ENCODE results near the gene GFOD1. TPM values are rescaled to one million over a fixed set of nuclear protein-coding genes. Genes with fewer than 3 reads are reported as not detected.
"Not testable (repeated sequence)": the region's sequence is repeated elsewhere in the genome, so short reads cannot be mapped to it uniquely, and the experiment has no call there.

Gene GFOD1
- total RNA-seq, 1 experiment from 2014 or later, result not detected

DNA sequence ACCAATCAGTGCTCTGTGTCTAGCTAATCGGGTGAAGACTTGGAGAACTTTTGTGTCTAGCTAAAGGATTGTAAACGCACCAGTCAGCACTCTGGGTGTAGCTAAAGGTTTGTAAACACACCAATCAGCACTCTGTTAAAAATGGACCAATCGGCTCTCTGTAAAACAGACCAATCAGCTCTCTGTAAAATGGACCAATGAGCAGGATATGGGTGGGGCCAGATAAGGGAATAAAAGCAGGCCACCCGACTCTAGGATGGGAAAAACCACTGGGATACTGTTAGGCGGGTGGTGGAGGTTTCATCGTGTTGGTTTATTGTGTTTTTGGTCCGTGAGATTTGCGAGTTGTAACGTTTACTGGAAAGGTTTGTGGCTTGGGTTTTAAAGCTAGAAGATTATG, 25.5 kb upstream of the GFOD1 start:
- in situ Hi-C loops (cut with HindIII; ENCODE audit: low sequenced_read_pairs), result no loop called here
- DNase-seq (ENCODE audit: low spot score), result no peak

GRCh38 chr6:13511913-13512717, 24.7 kb upstream of the GFOD1 start:
- in situ Hi-C loops (cut with HindIII; ENCODE audit: low sequenced_read_pairs), result no loop called here
- no peak for DNase-seq (ENCODE audit: low spot score)

GRCh38 chr6:13511141-13511571, 23.8 kb upstream of the GFOD1 start:
- DNase-seq (ENCODE audit: low spot score); in situ Hi-C loops (cut with HindIII; ENCODE audit: low sequenced_read_pairs): not testable (repeated sequence)

DNA sequence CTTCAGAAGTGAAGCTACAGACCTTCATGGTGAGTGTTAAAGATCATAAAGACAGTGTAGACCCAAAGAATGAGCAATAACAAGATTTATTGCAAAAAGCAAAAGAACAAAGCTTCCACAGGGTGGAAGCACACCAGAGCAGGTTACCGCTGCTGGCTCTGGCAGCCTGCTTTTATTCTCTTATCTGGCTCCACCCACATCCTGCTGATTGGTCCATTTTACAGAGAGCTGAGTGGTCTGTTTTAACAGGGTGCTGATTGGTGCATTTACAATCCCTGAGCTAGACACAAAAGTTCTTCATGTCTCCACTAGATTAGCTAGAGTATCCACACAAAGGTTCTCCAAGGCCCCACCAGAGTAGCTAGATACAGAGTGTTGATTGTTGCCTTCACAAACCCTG, 23.0 kb upstream of the GFOD1 start:
- in situ Hi-C loops (cut with HindIII; ENCODE audit: low sequenced_read_pairs); DNase-seq (ENCODE audit: low spot score): not testable (repeated sequence)

GRCh38 chr6:13508711-13509705, 21.6 kb upstream of the GFOD1 start:
- no peak for DNase-seq (ENCODE audit: low spot score)
- in situ Hi-C loops (cut with HindIII; ENCODE audit: low sequenced_read_pairs), result no loop called here

- DNase-seq (ENCODE audit: low spot score), result no peak
- in situ Hi-C loops (cut with HindIII; ENCODE audit: low sequenced_read_pairs), result no loop called here
Observed at GRCh38 chr6:13507306-13507860, 20.0 kb upstream of the GFOD1 start.

DNA sequence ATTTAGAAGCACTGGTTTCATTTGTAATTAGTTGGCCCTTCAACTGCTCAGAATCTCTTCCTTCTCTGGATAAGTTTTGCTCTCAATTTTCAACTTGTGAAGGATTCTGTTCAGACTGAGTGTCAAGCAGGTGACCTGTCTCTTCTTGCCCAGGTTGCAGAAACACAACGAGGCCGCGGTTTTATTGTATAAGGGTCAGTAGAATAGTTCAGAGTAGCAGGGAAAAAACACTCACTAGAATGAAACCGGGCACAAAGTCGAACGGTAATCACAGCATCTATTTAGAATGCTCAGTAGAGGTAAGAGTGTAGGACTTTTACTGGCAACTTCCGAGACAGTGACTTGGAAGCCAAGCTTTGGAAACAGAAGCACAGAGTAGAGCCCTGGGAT, 17.9 kb upstream of the GFOD1 start:
- in situ Hi-C loops (cut with HindIII; ENCODE audit: low sequenced_read_pairs), result no loop called here
- no peak for DNase-seq (ENCODE audit: low spot score)

DNA sequence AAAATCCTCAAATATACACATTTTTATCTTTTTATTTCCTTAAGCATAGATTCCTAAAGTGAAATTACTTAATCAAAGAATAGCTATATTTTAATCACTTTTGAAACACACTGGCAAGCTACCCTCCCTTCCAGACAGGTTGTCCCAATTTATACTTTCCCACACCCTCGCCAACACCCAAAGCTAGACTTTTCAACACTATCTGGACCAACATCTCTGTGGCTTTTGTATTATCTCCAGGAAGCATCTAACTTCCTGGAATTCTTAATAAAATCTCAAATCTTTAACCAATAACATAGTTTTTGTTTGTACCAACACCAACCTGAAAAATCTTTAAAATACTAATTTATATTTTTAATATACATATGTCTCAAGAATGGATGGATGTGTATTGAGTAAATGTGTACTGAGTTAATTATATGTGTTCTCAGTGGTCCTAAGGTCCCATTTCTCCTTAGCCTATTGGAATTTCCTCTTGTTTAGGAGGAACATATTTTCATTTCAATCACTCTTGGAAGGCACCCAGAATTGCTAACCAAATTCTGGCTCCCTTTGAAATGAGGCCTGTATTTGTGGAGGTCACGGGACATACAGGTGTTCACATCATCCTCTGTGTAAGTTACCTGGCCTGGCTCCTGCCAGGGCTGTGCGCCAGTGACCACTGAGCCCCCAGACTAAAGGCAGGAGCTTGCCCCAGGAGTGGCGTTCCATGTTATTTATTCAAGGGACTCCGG, 17.4 kb upstream of the GFOD1 start:
- DNase-seq (ENCODE audit: low spot score), result no peak
- in situ Hi-C loops (cut with HindIII; ENCODE audit: low sequenced_read_pairs), result no loop called here

- in situ Hi-C loops (cut with HindIII; ENCODE audit: low sequenced_read_pairs), result no loop called here
Observed at GRCh38 chr6:13500915-13501314, 13.5 kb upstream of the GFOD1 start.

DNA sequence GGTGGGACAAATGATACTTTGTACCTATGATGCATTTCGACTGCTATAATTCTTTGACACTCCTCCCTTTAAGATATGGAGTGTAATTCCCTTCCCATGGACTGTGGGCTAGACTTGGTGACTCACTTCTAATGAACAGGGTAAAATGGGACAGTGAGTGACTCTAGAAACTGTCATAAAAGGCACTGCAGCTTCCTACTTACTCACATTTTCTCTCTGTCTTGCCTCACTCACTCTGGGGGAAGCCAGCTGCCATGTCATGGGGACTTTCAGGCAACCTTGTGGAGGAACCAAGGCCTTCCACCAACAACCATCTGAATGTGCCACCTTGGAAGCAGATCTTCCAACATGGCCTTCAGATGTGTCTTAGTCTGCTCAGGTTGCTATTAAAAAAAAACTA, 12.9 kb upstream of the GFOD1 start:
- in situ Hi-C loops (cut with HindIII; ENCODE audit: low sequenced_read_pairs), result no loop called here
- DNase-seq (ENCODE audit: low spot score), result no peak

More at GRCh38 chr6:13500915-13501314, 13.5 kb upstream of the GFOD1 start:
- no peak for DNase-seq (ENCODE audit: low spot score)

DNA sequence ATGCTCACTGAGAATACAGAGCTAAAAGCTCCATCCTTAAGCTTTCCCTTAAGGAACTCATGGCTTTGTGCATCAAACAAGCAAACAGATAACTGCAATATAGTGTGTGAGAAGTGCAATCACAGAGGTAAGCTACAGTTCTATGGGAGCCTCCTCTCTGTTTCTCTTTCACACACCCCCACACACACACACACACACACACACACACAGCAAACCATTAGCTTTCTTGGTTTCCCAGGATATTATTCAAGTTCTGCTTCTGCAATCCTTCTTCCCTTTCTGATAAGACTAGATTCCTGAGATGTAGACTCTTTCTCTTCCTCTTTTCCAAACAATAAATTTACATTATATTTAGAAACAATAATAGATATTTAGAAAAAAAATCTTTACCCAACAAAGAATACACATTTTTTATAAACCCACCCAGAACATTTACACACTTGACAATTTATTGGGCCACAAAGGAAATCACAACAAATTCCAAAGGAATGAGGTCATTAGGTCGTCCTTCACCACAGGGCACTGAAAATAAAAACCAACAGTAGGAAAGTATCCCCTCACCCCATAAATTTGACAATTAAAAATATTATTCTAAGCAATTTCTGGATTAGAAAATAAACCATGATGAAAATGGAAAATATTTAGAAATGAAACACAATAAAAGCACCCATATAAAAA, 9.3 kb upstream of the GFOD1 start:
- no peak for DNase-seq (ENCODE audit: low spot score)
- in situ Hi-C loops (cut with HindIII; ENCODE audit: low sequenced_read_pairs), result no loop called here

- no peak for DNase-seq (ENCODE audit: low spot score)
- in situ Hi-C loops (cut with HindIII; ENCODE audit: low sequenced_read_pairs), result no loop called here
Observed at GRCh38 chr6:13495818-13496217, 8.4 kb upstream of the GFOD1 start.

DNA sequence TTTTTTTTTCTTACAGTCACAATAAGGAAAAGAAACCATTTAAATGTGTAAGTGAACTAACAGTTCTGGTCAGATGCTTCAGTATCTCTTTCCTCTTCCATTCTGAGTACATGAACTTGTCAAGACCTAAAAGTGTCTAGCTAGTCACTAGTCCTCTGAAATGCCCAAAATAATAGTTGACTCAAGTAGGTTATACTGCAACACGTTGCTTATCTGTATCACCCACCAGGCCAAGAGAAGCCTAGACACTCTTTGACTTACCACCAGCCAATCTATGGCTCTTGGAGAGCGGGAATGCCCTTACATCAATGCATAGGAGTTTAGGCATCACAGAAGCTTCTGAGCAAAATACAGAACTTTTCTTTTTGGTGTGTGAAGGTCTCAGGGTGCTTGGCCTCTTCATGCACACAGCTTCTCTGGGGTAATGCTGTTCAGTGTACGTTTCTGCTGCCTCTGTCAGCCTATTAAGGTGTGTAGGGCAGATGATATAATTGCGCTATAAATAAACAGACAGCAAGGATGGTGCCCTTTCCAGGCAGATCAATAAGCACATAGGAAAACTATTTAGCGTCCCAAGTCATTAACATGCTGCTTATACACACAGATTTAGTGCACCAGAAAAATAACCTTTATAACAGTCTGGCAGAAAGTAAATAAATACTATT, 7.8 kb upstream of the GFOD1 start:
- in situ Hi-C loops (cut with HindIII; ENCODE audit: low sequenced_read_pairs), result no loop called here
- no peak for DNase-seq (ENCODE audit: low spot score)

DNA sequence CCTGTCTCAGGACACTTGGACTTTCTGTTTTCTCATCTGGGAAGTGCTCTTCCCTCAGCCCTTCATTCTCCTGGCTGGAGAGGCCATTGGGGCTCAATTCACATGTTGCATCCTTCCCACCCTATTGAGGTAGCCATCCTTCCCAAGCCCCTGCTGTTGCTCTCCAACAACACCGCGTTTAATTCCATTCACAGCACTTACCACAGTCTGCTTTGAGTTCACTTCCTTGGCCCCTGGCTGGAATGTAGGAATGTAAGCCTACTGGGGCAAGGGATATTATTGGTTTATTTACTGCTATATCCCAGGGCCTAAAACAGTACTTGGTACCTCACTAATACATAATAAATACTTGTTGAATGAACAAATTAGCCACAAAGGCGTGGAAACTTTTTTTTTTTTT, 6.7 kb upstream of the GFOD1 start:
- in situ Hi-C loops (cut with HindIII; ENCODE audit: low sequenced_read_pairs), result no loop called here
- no peak for DNase-seq (ENCODE audit: low spot score)

GRCh38 chr6:13493147-13493546, 5.7 kb upstream of the GFOD1 start:
- in situ Hi-C loops (cut with HindIII; ENCODE audit: low sequenced_read_pairs), result no loop called here
- DNase-seq (ENCODE audit: low spot score), result no peak

DNA sequence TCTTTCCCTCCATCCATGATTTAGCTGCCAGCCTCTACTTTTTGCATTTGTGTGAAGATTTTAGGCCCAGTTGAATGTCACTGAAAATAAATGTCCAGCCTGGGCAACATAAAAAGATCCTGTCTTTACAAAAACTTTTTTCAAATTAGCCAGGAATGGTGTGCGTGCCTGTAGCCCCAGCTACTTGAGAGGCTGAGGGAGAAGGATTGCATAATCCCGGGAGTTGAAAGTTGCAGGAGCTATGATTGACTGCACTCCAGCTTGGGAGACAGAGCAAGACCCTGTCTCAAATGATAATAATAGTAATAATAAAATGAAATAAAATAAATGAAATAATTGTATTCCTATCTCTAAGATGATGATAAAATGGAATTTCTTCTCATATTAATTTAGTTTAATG, 5.0 kb upstream of the GFOD1 start:
- DNase-seq (ENCODE audit: low spot score), result no peak
- in situ Hi-C loops (cut with HindIII; ENCODE audit: low sequenced_read_pairs), result no loop called here

- DNase-seq (ENCODE audit: low spot score), result no peak
Observed at GRCh38 chr6:13491538-13491937, 4.1 kb upstream of the GFOD1 start.

DNA sequence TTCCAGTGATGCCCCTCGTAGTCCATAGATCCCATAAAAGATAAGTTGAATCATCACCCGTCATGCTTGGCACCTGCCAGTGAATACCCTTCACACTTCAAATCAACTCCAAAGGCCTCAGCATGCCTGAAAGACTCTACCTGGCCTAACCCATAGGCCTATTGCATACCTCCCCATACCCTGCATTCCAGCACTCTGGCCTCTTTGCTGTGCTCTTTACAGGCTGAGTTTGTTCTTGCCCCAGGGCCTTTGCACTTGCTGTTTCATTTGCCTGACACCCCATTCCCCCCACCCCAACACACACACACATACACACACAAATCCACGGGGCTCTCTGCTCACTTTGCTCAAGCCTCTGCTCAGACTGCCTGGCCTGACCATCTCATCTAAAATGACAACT, 3.0 kb upstream of the GFOD1 start:
- in situ Hi-C loops (cut with HindIII; ENCODE audit: low sequenced_read_pairs), result no loop called here
- DNase-seq (ENCODE audit: low spot score), result no peak

More at GRCh38 chr6:13491538-13491937, 4.1 kb upstream of the GFOD1 start:
- in situ Hi-C loops (cut with HindIII; ENCODE audit: low sequenced_read_pairs), result no loop called here

Data from G401 (cell line).